ENCODE results near the gene NAA20. TPM values are rescaled to one million over a fixed set of nuclear protein-coding genes. Genes with fewer than 3 reads are reported as not detected.

NAA20 gene
- total RNA-seq, 2 experiments from 2014 or later: 53.3 to 53.7 TPM

DNA sequence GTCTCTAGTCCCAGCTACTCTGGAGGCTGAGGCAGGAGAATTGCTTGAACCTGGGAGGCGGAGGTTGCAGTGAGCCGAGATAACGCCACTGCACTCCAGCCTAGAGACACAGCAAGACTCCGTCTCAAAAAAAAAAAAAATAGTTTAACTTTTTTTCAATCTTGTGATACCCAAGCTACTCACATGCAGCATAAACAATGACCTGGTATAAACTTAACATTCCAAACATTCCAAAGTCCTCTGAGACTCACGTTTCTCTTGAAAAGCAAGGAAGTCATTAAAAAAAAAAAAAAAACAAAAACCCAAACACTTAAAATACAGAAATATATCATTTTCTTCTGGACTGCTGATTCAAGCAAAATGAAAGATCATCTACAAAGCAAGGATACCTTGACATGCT lies 20.8 kb downstream of the NAA20 start:
- Mint-ChIP-seq H3K9me3 (no peaks in the 10 kb centered on the region), H3K27me3 (no peaks in the 10 kb centered on the region), H3K27ac (no peak overlapping the region), H3K4me3 (no peak overlapping the region), H3K4me1 (no peaks in the 10 kb centered on the region), H3K36me3 (ENCODE audit: low read depth) (peaks cover 71% of the 10 kb centered on the region)
- POLR2A ChIA-PET: no interaction called here
- CTCF ChIA-PET: interaction anchor here (1.8 kb wide), 1 partner anchor 13 kb away, joined by 5 read pairs; no protein-coding TSS in a partner anchor
- no peak for DNase-seq

DNA sequence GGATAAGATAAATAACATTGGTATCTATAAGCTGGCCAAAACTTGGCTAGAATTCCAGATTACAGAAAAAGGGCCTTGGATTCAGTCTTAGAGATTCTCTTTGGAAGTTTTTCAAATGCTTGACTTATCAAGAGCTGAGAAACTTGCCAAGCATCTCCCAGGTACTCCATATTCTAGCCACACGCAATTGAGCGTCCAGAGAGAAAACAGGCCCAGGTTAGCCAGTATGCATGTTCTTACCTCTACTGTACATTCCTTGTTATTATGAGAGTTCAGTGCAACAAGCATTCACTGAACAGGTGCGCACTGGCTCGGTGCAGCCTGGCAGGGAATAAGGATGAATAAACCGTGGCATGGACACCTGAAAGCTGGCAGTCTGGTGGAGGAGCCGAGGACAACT lies 21.4 kb downstream of the NAA20 start:
- CTCF ChIA-PET: interaction anchor here (1.8 kb wide), 1 partner anchor 13 kb away, joined by 5 read pairs; no protein-coding TSS in a partner anchor
- no peaks in the 10 kb centered on the region for H3K27me3 Mint-ChIP-seq
- peaks cover 76% of the 10 kb centered on the region for H3K36me3 Mint-ChIP-seq (ENCODE audit: low read depth)
- H3K4me3 Mint-ChIP-seq: no peak overlapping the region
- H3K4me1 Mint-ChIP-seq: no peaks in the 10 kb centered on the region
- no peaks in the 10 kb centered on the region for H3K9me3 Mint-ChIP-seq
- H3K27ac Mint-ChIP-seq: no peak overlapping the region
- no peak for DNase-seq
- POLR2A ChIA-PET: interaction anchor here (1.3 kb wide), 1 partner anchor 21 kb away, joined by 4 read pairs; the partner anchor contains the start of gene NAA20

DNA sequence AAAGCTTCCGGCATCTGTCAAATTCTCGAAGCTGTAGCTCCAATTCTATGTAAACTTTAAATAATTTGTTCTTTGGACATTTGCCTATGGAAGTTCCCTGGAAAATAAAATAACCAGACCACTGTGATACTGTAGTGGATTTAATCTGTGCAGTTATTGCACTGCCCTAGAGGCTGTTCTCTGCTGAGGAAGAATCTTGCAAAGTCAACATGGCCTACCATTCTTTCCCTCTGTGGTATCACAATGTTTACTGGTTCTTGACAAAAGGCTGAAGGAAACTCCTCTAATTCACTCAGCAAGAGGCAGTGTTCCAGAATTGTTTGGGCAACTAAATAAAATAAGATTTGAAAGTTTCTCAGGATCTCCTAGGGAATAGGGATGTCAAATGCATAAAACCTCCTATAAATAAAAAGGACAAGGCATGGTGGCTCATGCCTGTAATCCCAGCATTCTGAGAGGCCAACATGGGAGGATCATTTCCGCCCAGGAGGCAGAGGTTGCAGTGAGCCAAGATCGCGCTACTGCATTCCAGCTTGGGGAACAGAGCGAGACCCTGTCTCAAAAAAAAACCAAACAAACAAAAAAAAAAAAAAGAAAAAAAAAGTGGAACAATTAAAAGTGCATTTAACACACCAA lies 22.7 kb downstream of the NAA20 start:
- H3K27me3 Mint-ChIP-seq: no peaks in the 10 kb centered on the region
- ChIA-PET POLR2A (no interaction called here), CTCF (no interaction called here)
- H3K27ac Mint-ChIP-seq: no peak overlapping the region
- DNase-seq: no peak
- no peak overlapping the region for H3K4me3 Mint-ChIP-seq
- peaks cover 73% of the 10 kb centered on the region for H3K36me3 Mint-ChIP-seq (ENCODE audit: low read depth)
- H3K4me1 Mint-ChIP-seq: no peaks in the 10 kb centered on the region
- no peaks in the 10 kb centered on the region for H3K9me3 Mint-ChIP-seq

DNA sequence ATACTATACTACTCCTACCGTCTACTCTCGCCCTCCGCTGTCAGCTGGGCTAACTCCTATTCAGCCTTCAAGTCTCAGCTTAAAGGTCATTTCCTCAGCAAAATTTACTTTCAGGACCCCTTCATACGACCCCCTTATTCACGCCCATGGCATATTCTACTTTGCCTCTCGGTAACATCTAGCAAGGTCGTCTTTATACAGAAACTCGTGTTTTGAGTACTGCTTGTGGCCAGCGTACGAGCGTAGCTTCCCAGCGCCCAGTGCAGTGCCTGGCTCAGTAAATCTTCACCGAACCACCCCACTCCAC lies 34.6 kb downstream of the NAA20 start:
- ChIA-PET POLR2A (interaction anchor here (0.6 to 3.8 kb wide), 9 partner anchors 9 to 1764 kb away, joined by 3 to 43 read pairs (median 9); partner anchors contain the start of genes NAA20 and SEC23B), CTCF (interaction anchor here (1.0 to 2.5 kb wide), 4 partner anchors 10 to 542 kb away, joined by 3 to 33 read pairs (median 5); partner anchors contain the start of gene NAA20)
- Mint-ChIP-seq H3K27me3 (peaks cover 5% of the 10 kb centered on the region), H3K27ac (peak overlapping the region; percentile 90), H3K9me3 (no peaks in the 10 kb centered on the region), H3K4me3 (peak overlapping the region; percentile 92), H3K4me1 (peaks cover 21% of the 10 kb centered on the region), H3K36me3 (ENCODE audit: low read depth) (peaks cover 39% of the 10 kb centered on the region)
- no peak for DNase-seq

DNA sequence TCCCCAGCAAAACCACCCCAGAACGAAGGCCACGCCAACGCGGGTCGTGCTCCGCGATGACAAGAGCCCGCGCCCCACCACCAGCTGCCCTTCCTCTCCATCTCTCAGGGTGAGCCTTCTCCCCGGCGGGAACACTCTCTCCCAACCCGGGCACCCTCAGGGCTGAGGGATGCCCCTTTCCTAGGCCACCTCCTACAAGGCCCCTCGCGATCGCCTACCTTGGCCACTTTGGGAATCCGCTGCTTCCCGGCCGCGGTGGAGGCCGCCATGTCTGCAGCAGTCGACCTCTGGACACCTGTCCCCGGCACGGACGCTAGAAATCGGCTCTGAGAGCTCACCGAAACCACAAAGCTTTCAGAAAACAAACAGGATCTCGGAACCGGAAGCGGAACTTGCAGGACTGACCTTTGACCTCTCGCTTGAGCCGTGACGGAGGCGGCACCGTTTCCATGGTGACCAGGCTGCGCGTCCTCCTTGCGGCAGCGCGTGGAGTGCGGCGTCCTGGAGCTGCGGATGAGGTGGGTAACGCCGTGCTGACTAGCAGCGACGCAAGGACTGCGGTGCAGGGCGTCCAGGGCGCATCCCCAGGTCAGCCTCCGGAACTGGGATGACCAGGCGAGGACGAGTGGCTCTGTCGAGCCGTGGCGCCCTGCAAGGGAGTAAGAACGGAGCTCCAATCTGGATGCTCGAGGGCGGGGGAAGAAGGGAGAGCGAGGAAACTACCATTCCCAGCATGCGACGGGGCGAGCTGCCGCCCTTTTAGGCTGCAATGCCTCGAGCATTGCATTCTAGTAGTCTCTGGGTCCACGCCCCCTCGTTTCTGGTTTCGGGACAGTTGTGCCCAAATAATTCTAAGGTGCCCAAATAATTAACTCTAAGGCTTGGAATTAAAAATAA lies 35.2 kb downstream of the NAA20 start, which contains the start of the genes CFAP61 and CRNKL1:
TSS of gene CFAP61 (plus strand) at position 459 of the 897 bp plus-strand sequence. CDS start 4,122 bp downstream, outside the sequence.
TSS of gene CRNKL1 (minus strand) at position 393 of the 897 bp plus-strand sequence. CDS start at position 269, 124 bp downstream.
- peak; percentile 97 for DNase-seq
- POLR2A ChIA-PET: interaction anchor here (0.7 to 3.8 kb wide), 11 partner anchors 9 to 1545 kb away, joined by 3 to 43 read pairs (median 8); partner anchors contain the start of genes NAA20 and SEC23B
- no peaks in the 10 kb centered on the region for H3K9me3 Mint-ChIP-seq
- peak within 1 kb of the TSS; percentile 92 for H3K4me3 Mint-ChIP-seq
- peaks cover 35% of the 10 kb centered on the region for H3K36me3 Mint-ChIP-seq (ENCODE audit: low read depth)
- peaks cover 21% of the 10 kb centered on the region for H3K4me1 Mint-ChIP-seq
- peaks cover 5% of the 10 kb centered on the region for H3K27me3 Mint-ChIP-seq
- peak within 1 kb of the TSS; percentile 90 for H3K27ac Mint-ChIP-seq
- CTCF ChIA-PET: interaction anchor here (1.0 to 2.5 kb wide), 4 partner anchors 9 to 542 kb away, joined by 3 to 33 read pairs (median 4); partner anchors contain the start of gene NAA20

DNA sequence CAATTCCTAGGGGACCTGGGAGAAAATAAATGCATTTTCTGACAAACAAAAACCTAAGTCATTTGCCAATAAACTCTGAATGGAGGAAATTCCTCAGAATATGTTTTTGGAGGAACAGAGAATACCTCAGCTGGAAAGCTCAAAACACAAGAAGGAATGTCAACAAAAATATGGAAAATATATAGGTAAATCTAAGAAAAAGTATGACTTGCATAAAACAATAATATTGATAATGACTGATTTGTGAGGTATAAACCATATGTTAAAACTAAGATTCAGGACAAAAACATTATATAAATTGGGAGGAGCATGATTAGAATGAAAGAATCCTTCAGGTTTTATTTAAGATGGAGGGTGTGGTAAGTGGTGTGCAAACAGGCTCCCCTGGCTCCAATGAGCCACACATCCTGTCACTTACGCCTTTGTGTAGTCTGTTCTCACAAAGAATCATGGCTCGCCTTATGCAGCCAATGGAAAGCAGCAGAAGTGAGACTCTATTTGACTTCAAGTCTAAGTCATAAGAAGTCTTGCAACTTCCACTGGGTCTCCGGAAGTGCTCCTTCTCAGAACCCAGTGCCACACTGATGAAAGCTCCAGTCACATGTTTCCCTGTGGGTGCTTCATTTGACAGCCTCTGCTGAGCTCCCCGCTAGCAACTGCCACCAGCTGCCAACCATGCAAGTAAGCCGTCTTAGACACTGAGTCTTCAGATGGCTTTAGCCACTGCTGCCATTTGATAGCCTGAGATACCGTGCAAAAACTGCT lies 43.3 kb downstream of the NAA20 start:
- H3K9me3 Mint-ChIP-seq: no peaks in the 10 kb centered on the region
- DNase-seq: no peak
- H3K36me3 Mint-ChIP-seq (ENCODE audit: low read depth): no peaks in the 10 kb centered on the region
- peaks cover 30% of the 10 kb centered on the region for H3K27me3 Mint-ChIP-seq
- ChIA-PET CTCF (no interaction called here), POLR2A (no interaction called here)
- no peak overlapping the region for H3K27ac Mint-ChIP-seq
- H3K4me1 Mint-ChIP-seq: no peaks in the 10 kb centered on the region
- no peak overlapping the region for H3K4me3 Mint-ChIP-seq

DNA sequence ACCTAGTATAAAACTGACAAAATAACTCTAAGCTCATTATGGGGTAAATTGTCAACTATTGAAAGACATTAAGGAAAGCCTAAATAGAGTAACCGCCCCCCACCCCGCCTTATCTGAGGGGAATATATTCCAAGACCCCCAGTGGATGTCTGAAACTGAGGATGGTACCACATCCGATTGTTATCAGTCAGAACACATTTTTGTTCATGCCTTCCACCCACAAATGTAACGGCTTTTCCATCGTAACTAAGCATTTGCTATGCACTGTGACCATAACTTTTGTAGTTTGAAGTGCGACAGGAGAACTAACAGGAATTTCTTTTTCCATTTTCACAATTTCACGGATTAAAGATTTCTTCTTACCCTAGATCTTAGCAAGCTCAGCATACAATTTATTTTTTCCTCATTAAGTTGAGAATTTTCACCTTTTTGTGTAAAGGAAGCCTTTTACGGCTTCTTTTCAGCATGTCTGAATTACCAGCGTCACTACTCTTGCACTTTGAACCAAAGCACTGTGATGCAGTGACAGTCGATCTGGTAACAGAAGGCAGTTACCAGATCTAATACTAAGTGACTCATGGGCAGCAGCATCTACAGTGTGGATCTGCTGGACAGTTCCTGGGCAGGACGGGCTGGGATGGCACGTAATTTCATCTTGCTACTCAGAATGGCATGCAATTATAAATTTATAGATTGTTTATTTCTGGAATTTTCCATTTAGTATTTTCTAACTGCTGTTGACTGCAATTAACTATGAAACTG lies 47.0 kb downstream of the NAA20 start:
- Mint-ChIP-seq H3K27me3 (peaks cover 30% of the 10 kb centered on the region), H3K27ac (no peak overlapping the region), H3K4me1 (no peaks in the 10 kb centered on the region), H3K9me3 (no peaks in the 10 kb centered on the region), H3K4me3 (no peak overlapping the region), H3K36me3 (ENCODE audit: low read depth) (no peaks in the 10 kb centered on the region)
- no peak for DNase-seq
- CTCF ChIA-PET: no interaction called here
- POLR2A ChIA-PET: interaction anchor here (1.8 kb wide), 1 partner anchor 12 kb away, joined by 5 read pairs; the partner anchor contains the start of genes CFAP61 and CRNKL1

DNA sequence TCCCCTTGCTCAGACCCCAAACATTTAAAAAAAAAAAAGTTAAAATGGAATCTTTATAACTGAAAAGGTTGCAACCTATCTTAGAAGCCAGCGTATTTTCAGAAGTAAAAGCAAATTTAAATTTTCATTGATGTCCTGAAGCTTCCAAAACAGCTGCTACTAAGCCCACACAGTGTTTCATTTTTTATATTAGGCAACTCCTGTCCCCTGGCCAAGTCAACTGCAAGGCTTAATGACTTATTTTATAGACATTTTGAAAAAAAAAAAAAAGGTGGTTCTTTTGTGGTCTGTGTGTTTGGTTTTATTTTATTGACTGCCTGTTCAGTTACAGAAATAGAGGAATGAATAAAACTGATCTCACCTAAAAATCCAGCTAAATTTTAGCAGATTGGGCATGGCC lies 48.2 kb downstream of the NAA20 start:
- no peak overlapping the region for H3K27ac Mint-ChIP-seq
- H3K4me3 Mint-ChIP-seq: no peak overlapping the region
- no peaks in the 10 kb centered on the region for H3K9me3 Mint-ChIP-seq
- POLR2A ChIA-PET: no interaction called here
- peaks cover 25% of the 10 kb centered on the region for H3K27me3 Mint-ChIP-seq
- no peak for DNase-seq
- CTCF ChIA-PET: no interaction called here
- no peaks in the 10 kb centered on the region for H3K4me1 Mint-ChIP-seq
- no peaks in the 10 kb centered on the region for H3K36me3 Mint-ChIP-seq (ENCODE audit: low read depth)

DNA sequence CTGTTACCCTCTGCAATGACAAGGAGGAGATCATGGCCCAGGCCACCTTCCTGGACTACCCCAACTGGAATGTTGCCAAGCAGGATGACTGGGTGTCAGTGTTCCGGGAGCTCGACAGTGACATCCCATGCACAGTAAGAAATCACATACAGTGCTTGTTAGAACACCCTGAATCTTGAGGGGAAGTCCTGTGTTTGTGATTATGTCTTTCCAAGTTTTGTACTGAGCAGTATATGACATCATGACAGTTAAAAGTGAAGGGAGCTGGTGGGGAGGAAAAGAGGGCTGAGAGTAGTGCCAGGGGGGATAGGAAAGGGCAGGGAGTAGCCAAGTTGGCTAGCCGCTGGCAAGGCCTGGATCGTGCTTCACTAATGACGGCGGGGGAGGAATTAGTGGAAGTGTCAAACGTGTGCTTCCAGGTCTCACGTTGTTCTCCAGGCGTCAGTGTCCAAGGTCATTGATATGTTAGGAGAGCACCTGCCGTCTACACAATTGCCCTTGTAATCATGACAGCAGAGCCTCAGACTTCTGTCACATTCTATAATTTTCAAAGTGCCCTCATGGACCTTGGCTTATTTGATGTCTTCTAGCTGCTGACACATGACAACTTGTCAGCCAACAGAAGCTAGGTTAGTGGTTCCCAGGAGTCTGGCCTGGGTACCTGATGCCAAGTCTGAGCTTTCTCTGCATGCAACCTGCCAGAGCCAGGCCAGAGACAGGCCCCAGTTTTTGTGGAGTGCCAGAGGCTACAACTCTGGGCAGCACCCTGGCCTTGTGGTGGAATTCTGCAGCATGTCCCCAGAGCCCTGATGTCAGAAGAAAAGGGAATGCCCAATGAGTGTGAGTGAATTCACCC lies 53.9 kb downstream of the NAA20 start:
- H3K27me3 Mint-ChIP-seq: no peaks in the 10 kb centered on the region
- H3K4me3 Mint-ChIP-seq: no peak overlapping the region
- POLR2A ChIA-PET: no interaction called here
- H3K9me3 Mint-ChIP-seq: no peaks in the 10 kb centered on the region
- H3K27ac Mint-ChIP-seq: no peak overlapping the region
- DNase-seq: no peak
- CTCF ChIA-PET: interaction anchor here (0.5 kb wide), 1 partner anchor 67 kb away, joined by 3 read pairs; no protein-coding TSS in a partner anchor
- no peaks in the 10 kb centered on the region for H3K36me3 Mint-ChIP-seq (ENCODE audit: low read depth)
- H3K4me1 Mint-ChIP-seq: no peaks in the 10 kb centered on the region

DNA sequence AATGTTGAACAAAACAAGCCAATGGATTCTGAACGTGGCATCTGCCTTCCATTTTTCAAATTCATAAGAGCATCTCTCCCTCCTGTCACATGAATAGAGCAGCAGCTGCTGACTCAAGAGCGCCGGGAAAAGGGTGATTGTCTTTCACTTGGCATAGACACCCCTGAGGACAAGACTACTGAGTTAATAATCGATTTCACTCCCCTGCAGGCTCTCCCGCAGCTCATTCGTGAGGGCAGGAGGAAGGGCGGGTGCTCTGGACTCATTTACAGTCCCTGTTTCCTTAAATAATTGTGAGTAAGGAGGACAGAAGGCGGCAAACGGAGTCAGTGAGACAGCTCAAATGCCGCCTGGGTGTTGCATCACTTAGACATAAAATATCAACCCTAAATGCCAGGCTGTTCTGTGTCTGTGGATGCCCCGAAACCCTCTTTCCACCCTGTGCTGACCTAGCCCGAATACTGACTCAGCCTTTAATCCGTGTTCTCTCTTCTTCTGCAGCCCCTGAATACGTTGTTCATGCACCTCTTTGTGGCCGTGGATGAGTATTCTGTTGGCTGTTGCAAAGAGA lies 56.7 kb downstream of the NAA20 start:
- Mint-ChIP-seq H3K4me1 (no peaks in the 10 kb centered on the region), H3K4me3 (no peak overlapping the region), H3K36me3 (ENCODE audit: low read depth) (no peaks in the 10 kb centered on the region), H3K9me3 (no peaks in the 10 kb centered on the region), H3K27ac (no peak overlapping the region), H3K27me3 (peaks cover 14% of the 10 kb centered on the region)
- ChIA-PET POLR2A (no interaction called here), CTCF (no interaction called here)
- no peak for DNase-seq

DNA sequence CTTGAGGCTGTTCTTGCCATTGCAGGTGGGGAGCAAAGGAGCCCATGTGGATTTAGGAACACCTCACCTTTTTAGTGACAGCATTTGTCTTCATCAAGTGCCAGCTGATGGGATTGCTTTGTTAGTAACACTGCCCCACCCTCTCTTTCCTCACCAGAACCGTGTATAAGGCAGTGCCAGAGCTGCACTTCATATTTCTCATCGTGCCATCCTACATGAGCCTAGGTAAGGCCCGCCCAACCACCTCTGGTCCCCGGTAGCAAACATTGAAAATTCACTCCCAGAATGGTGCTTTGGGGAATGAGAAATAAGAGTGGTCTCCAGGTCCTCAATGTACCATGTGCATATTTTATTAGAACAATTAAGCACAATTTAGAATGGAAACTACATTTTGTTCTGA lies 57.9 kb downstream of the NAA20 start:
- ChIA-PET POLR2A (no interaction called here), CTCF (no interaction called here)
- DNase-seq: no peak
- H3K4me1 Mint-ChIP-seq: no peaks in the 10 kb centered on the region
- H3K36me3 Mint-ChIP-seq (ENCODE audit: low read depth): no peaks in the 10 kb centered on the region
- peaks cover 19% of the 10 kb centered on the region for H3K27me3 Mint-ChIP-seq
- no peak overlapping the region for H3K4me3 Mint-ChIP-seq
- H3K27ac Mint-ChIP-seq: no peak overlapping the region
- H3K9me3 Mint-ChIP-seq: no peaks in the 10 kb centered on the region
